ENCODE data around the gene CHGA. TPM values are rescaled to one million over a fixed set of nuclear protein-coding genes. Genes with fewer than 3 reads are reported as not detected.
A peak's percentile ranks its signal among the peaks of the same experiment; 100 is the strongest.

The CHGA gene
- total and polyA plus RNA-seq, 2 donors from 2014 or later: 0.38 to 6.6 TPM

DNA sequence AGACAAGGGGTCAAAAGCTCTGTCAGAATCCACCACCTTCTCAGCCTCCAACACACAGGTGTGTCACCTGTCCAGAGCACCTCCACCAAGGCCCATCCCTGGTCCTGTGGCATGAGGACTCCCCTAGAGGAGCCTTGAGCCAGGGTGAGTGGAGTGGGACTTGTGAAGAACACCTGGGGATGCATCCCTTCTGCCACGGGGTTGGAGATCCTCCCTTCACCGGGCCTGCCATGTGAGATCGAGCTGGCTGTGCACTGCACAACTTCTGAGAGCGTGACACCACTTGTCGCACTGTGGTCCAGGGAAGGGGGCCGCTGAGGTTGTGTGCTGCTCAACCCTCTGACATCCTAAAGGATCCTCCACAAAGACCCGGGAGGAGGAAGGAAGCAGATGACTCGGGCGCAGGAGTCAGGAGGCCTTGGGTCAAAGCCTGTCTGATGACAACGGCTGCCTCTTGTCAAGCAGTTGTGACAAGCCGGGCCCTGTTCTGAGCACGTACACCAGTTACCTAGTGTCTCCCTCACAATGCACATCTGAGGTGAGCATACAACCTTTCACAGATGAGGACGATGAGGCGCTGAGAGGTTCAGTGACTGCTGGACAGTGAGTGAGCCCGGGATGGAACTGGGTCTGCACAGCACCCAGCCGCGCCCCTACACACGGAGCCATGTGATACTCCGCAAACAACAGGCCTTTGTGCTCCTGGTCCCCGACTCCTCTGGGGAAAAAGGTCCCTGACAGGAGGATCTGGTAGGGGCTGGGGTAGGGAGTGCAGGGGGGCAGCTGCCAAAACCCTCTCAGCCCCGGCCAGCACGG lies 35.6 kb downstream of the CHGA start:
- FAIRE-seq (no peak), DNase-seq (peak in 1 of 5 donors; percentile 39)
- Histone ChIP-seq H3K4me3 (ENCODE audit: low read length in 3 of 3) (no peak overlapping the region), H3K9me3 (ENCODE audit: control insufficient read depth in 2 of 3, insufficient read depth in 1 of 3, low read length in 3 of 3) (no peaks in the 10 kb centered on the region), H3K36me3 (ENCODE audit: control insufficient read depth in 2 of 3, insufficient read depth in 3 of 3, low read length in 3 of 3) (peaks cover 0 to 37% (median 20%) of the 10 kb centered on the region in 3 donors), H3K9ac (ENCODE audit: low read length in 3 of 3) (no peak overlapping the region), H3K27me3 (ENCODE audit: control insufficient read depth, insufficient read depth, low read length) (no peaks in the 10 kb centered on the region), H3K27ac (ENCODE audit: low read depth in 2 of 2, low read length in 2 of 2) (no peak overlapping the region), H3K4me1 (ENCODE audit: control insufficient read depth in 2 of 3, insufficient read depth in 2 of 3, low read depth in 1 of 3, low read length in 3 of 3) (peaks cover 0 to 5% (median 3%) of the 10 kb centered on the region in 3 donors)
- intact Hi-C loops (cut with DNase I): loop anchor here (10.0 kb wide), 1 partner anchor 176 kb away; no protein-coding TSS in a partner anchor
- TF ChIP-seq, protein P1, sequence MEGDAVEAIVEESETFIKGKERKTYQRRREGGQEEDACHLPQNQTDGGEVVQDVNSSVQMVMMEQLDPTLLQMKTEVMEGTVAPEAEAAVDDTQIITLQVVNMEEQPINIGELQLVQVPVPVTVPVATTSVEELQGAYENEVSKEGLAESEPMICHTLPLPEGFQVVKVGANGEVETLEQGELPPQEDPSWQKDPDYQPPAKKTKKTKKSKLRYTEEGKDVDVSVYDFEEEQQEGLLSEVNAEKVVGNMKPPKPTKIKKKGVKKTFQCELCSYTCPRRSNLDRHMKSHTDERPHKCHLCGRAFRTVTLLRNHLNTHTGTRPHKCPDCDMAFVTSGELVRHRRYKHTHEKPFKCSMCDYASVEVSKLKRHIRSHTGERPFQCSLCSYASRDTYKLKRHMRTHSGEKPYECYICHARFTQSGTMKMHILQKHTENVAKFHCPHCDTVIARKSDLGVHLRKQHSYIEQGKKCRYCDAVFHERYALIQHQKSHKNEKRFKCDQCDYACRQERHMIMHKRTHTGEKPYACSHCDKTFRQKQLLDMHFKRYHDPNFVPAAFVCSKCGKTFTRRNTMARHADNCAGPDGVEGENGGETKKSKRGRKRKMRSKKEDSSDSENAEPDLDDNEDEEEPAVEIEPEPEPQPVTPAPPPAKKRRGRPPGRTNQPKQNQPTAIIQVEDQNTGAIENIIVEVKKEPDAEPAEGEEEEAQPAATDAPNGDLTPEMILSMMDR (IDR thresholded peaks at IDR 0.05; ENCODE audit: borderline replicate concordance, extremely low read depth, insufficient read depth): no peak

DNA sequence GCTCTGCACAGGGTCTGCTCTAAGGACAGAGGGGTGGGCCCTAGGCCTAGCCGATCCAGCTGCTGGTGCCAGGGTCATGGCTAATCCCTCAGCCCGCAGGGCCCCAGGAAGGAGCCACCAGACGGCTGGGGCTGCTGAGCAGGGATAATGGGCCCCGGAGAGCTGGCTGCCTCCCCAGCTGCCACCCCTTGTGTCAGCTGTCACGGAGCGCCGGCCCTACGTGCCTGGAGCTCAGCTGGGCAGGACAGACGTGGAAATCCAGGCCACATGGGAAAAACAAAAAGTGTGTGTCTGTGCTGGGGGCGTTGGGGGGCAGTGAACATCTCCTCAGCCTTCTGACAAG lies 36.2 kb downstream of the CHGA start:
- intact Hi-C loops (cut with DNase I): loop anchor here (10.0 kb wide), 1 partner anchor 176 kb away; no protein-coding TSS in a partner anchor
- Histone ChIP-seq H3K36me3 (ENCODE audit: control insufficient read depth in 2 of 3, insufficient read depth in 3 of 3, low read length in 3 of 3) (peaks cover 0 to 36% (median 20%) of the 10 kb centered on the region in 3 donors), H3K4me3 (ENCODE audit: low read length in 3 of 3) (no peak overlapping the region), H3K27ac (ENCODE audit: low read depth in 2 of 2, low read length in 2 of 2) (no peak overlapping the region), H3K4me1 (ENCODE audit: control insufficient read depth in 2 of 3, insufficient read depth in 2 of 3, low read depth in 1 of 3, low read length in 3 of 3) (peaks cover 0 to 11% (median 9%) of the 10 kb centered on the region in 3 donors), H3K27me3 (ENCODE audit: control insufficient read depth, insufficient read depth, low read length) (no peaks in the 10 kb centered on the region), H3K9ac (ENCODE audit: low read length in 3 of 3) (no peak overlapping the region), H3K9me3 (ENCODE audit: control insufficient read depth in 2 of 3, insufficient read depth in 1 of 3, low read length in 3 of 3) (no peaks in the 10 kb centered on the region)
- peak; percentile 19 to 58 (median 36) for DNase-seq
- FAIRE-seq: no peak
- TF ChIP-seq, protein P1 (IDR thresholded peaks at IDR 0.05; ENCODE audit: borderline replicate concordance, extremely low read depth, insufficient read depth): no peak

DNA sequence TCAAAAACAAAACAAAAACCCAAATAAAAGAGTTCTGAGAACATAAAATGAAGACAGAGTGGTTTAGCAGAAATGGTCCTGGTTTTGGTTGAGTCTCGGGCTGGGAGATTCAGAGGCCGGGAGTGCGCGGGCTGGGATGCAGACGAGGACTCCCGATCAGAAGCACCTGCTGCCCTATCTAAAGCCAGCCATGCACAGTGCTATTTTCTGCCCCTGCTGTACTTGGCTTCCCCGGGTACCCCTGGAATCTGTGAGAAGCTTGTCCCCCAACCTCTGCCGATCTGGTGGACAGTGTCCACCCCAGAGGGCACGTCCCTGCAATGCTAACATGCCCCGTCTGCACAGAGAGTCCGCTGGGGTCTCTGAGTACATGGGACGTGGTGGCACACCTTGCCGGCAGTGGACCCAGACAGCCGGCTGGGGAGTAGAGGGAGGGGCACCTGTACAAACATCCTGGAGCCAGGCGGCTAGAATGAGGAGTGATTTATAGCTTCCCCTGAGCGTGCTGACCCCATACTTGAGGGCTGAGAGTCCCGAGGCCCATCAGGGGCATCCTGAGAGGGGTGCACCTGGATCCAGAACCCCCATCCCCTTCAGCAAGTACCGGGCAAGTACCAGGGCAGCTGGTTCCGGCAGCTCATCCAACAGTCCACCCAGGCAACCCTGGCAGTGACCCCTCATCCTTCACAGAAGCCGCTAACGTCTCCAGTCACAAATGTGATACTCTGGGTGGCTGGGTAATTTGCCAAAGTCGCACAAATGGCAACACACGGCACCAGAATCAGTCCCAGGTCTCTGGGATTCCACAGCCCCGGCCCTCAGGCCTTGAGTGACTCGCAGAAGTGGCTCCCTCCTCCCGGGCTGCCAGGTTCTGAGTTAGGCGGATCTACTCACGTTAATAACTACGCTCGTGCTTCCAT lies 37.1 kb downstream of the CHGA start:
- Histone ChIP-seq H3K4me1 (ENCODE audit: control insufficient read depth in 2 of 3, insufficient read depth in 2 of 3, low read depth in 1 of 3, low read length in 3 of 3) (peaks cover 0 to 18% (median 11%) of the 10 kb centered on the region in 3 donors), H3K36me3 (ENCODE audit: control insufficient read depth in 2 of 3, insufficient read depth in 3 of 3, low read length in 3 of 3) (peaks cover 0 to 31% (median 20%) of the 10 kb centered on the region in 3 donors), H3K4me3 (ENCODE audit: low read length in 3 of 3) (no peak overlapping the region), H3K27ac (ENCODE audit: low read depth in 2 of 2, low read length in 2 of 2) (no peak overlapping the region), H3K9ac (ENCODE audit: low read length in 3 of 3) (no peak overlapping the region), H3K9me3 (ENCODE audit: control insufficient read depth in 2 of 3, insufficient read depth in 1 of 3, low read length in 3 of 3) (no peaks in the 10 kb centered on the region), H3K27me3 (ENCODE audit: control insufficient read depth, insufficient read depth, low read length) (no peaks in the 10 kb centered on the region)
- DNase-seq (peak; percentile 36 to 67 (median 62)), FAIRE-seq (no peak)
- intact Hi-C loops (cut with DNase I): loop anchor here (10.0 kb wide), 1 partner anchor 175 kb away; no protein-coding TSS in a partner anchor
- TF ChIP-seq, protein P1 (IDR thresholded peaks at IDR 0.05; ENCODE audit: borderline replicate concordance, extremely low read depth, insufficient read depth): no peak
